ENCODE data around the gene TARS1.
"Not testable (repeated sequence)": the region's sequence is repeated elsewhere in the genome, so short reads cannot be mapped to it uniquely, and the experiment has no call there.

TARS1 gene

DNA sequence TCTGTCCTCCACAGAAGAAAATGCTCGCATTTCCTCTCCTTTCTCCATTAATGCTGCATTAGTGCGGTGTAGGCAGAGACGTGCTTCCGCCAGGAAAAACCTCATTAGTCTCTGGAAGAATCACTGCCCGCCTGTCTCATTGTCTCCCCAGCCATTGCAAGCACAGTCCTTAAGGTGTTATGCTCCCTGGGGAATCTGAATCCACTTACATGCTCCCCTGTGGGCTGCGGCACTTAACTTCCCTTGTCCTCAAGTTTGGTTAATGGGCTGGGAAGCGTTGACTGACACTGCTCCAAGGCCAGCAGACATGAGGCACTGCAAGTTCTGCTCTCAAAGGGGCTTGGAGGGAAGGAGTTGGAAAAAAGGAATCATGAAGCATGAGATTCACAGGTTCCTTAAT, 41.6 kb downstream of the TARS1 start:
- in situ Hi-C loops (cut with HindIII; ENCODE audit: low sequenced_read_pairs): no loop called here

DNA sequence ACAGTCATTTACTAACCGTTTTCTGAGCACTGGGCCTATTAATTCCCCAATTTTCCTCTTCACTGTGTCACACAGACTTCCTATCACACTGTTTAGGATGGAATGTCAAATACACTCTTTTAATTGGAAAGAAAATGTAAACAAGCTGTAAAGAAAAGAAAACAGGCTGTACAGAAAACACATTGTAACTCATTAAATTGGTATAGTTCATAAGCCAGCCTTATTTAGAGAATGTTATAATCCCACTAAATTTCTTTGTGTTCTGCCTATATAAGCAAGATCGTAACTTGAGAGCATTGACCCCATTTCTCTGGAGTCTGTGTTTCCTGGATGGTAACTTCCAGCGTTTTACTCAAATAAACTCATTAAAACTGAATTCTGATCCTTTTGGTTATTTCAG, 46.5 kb downstream of the TARS1 start:
- in situ Hi-C loops (cut with HindIII; ENCODE audit: low sequenced_read_pairs): no loop called here

DNA sequence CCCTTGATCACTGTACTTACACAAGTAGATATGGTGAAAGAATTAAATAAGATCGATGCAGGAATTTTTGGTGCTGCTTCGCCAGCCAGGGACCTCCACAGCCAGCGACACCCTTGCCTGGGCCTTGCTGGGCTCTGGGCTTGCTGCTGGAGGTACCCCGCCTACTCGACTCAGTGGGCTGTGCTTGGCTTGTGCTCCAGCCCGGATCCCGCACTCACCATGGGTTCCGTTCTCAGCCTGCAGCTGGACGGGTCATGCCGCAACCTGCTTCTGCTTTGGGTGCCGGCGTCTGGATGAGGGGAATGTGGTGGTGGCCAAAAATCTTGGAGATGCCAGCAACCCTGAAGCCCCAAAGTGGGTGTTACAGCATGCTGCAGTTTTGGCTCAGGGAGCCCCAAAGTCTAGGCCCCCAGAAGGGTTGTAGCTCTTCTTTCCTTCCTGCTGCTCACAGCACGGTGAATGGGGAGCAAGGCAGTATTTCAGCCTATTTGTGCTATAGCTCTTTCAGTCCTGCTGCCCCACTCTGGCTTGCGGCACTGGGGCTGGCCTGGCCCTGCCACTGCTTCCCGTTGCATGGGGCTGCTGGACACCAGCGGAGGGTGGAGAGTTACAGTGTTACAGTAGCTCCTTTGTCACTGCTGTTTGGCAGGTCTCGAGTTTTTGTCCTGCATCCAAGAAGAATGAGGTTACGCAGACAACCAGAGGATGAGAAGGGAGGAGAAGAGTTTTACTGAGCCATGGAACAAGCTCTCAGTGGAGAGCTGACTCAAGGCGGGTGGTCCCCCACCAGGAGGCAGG, 48.0 kb downstream of the TARS1 start:
- in situ Hi-C loops (cut with HindIII; ENCODE audit: low sequenced_read_pairs): no loop called here

DNA sequence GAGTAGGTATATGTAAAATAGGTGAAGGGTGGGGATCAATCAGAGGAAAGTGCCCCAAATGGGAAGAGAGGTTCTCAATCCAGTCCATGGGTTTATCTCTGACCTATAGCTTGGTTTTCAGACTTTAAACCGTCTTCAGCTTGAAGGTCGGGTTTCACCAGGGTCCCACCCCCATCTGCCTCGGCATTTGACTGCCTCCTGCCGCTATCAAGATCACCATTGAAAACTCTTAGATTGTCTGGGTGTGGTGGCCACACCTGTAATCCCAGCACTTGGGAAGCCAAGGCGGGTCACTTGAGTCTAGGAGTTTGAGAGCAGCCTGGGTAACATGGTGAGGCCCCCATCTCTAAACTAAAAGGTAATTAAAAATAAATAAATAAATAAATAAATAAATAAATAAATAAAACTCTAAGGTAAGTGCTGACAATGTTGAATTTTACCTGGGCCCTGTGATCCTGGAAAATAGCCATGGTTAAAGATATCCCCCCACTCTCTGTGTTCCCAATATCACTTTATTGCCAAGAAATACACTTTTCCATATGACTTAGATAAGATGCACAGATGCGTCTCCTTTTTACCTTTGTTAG, 48.8 kb downstream of the TARS1 start:
- in situ Hi-C loops (cut with HindIII; ENCODE audit: low sequenced_read_pairs): no loop called here

DNA sequence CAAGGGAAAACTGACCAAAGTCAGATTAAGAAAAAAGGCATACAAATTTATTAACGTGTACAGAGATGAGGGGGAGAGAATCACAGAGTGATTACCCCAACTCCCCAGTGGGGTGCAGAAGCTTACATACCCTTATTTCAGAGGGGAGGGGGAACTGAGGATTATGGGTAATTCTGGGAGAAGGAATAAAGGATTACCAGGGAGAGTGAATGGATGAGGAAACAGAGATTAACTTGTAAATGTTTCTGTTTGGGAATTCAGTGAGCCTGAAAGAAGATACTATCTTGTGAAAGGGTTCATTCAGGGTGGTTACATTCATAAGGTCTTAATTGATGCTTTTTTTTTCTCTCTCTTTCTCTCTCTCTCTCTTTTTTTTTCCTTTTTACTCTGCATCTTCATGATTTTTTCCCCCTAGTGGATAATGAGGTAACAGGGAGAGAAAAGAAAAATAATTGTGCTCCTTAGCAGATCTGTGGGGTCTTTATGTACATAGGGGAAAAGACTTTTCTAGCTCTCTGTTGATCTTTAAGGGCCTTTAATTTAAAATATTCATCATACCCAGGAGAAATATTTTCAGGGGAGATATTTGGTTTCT, 49.4 kb downstream of the TARS1 start:
- in situ Hi-C loops (cut with HindIII; ENCODE audit: low sequenced_read_pairs): no loop called here

DNA sequence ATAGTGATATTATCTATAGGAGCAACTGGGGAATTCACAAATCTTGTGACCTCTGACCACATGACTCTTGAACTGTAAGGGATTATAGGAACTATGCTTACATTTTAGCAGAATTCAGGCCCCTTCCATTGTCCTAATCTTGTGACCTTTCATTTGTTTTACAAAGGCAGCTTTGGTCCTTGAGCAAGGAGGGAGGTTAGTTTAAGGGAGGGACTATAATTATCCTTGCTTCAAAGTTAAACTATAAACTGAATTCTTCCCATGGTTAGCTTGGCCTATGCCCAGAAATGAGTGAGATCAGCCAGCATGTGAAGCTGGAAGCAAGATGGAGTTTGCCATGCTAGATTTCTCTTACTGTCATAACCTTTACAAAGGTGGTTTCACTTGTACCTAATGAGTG, 51.2 kb downstream of the TARS1 start:
- in situ Hi-C loops (cut with HindIII; ENCODE audit: low sequenced_read_pairs): no loop called here

DNA sequence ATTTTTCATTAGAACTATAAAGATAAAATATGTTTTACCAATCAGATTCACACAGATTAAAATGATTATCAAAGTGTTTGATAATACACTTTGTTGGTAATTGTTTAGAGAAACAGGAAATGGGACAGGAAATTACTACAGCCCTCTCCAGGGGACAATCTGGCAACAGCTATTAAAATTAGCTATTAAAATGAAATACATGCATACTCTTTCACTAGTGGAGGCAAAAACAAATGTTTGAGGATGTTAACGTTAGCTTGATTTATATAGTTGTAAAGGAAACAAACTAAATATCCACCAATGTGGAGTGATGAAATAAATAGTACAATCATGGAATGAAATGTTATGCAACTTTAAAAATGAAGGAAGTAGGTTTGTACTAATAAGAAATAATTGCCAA, 53.7 kb downstream of the TARS1 start:
- in situ Hi-C loops (cut with HindIII; ENCODE audit: low sequenced_read_pairs): no loop called here

DNA sequence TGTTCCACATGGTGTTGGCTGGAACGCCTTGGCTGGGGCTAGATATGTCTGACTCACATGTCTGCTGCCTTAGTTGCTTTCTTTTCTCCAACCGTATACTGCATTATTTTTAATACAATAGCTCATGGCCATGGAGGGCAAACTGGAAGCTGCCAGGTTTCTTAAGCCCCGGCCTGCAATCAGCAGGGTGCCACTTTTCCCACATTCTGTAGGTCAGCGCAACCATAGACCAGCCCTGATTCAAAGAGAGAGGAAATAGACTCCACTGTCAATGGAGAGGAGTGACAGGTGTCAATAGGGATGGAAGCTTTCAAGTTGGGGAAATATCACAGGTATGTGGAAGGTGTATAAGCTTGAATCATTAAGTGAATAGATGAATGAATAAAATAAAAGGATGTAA, 60.5 kb downstream of the TARS1 start:
- in situ Hi-C loops (cut with HindIII; ENCODE audit: low sequenced_read_pairs): no loop called here

DNA sequence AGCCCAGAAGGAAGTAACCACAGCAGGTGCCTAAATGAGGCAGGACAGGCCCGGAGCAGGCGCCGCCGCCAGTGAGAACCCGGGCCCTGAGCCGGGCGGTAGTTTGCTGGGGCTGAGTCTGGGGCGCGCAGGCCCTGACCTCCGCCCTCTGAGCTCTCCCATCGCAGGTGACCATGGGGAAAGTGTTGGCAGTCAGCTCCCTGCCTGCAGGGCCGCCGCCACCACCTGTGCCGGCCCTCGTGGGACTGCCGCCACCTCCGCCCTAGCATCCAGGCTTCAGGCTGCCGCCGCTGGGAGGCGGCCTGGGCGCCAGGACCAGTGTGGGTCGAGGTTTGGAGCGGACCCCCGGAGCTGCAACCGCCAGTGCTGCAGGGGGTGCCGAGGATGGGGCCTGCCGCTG, 61.1 kb downstream of the TARS1 start:
- in situ Hi-C loops (cut with HindIII; ENCODE audit: low sequenced_read_pairs): no loop called here

DNA sequence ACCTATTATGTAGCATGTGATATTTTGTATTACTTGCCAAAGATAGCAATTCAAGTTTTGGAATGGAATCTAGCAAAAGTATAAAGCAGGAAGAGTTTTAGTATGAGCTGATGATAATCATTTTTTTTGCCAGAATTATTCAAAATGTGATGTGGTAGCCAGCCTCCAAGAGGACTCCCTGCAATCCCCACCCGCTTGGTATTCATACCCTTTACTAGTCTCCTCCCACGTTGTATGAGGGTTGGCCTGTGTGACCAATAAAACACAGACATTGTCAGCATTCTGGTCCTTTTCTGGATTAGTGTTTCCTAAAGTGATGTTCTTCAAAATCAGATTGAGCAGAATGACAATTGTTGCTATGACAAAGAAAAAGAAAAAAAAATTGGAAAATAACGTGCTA, 63.8 kb downstream of the TARS1 start:
- in situ Hi-C loops (cut with HindIII; ENCODE audit: low sequenced_read_pairs): no loop called here

DNA sequence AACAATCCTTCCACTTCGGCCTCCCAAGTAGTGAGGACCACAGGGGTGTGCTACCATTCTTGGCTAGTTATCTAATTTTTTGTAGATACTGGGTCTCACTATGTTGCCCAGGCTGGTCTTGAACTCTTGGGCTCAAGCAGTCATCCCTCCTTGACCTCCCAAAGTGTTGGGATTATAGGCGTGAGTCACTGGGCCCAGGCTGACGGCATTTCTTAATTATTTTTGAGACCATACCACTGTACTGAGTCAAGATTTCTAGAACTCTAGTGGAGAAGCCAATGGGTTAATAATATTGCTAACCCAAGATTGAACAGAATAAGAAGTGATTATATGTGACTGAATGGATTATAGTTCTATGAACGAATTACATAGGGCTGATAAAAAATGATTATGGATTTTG, 66.7 kb downstream of the TARS1 start:
- in situ Hi-C loops (cut with HindIII; ENCODE audit: low sequenced_read_pairs): no loop called here

DNA sequence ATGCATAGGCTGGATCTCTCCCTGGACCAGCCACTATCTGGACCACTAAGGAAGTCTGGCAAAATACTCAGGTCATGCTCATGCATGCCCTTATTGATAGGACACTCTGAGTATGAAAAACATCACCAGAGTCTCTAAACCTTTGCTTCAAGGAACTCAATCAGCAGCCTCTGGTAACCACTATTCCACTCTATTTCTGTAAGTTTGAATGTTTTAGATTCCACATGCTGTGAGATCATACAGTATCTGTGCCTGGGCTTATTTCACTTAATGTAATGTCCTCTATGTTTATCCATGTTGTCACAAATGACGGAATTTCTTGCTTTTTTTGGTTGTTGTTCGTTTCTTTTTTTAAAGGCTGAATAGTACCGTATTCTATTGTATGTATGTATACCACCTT, 68.3 kb downstream of the TARS1 start:
- in situ Hi-C loops (cut with HindIII; ENCODE audit: low sequenced_read_pairs): no loop called here

DNA sequence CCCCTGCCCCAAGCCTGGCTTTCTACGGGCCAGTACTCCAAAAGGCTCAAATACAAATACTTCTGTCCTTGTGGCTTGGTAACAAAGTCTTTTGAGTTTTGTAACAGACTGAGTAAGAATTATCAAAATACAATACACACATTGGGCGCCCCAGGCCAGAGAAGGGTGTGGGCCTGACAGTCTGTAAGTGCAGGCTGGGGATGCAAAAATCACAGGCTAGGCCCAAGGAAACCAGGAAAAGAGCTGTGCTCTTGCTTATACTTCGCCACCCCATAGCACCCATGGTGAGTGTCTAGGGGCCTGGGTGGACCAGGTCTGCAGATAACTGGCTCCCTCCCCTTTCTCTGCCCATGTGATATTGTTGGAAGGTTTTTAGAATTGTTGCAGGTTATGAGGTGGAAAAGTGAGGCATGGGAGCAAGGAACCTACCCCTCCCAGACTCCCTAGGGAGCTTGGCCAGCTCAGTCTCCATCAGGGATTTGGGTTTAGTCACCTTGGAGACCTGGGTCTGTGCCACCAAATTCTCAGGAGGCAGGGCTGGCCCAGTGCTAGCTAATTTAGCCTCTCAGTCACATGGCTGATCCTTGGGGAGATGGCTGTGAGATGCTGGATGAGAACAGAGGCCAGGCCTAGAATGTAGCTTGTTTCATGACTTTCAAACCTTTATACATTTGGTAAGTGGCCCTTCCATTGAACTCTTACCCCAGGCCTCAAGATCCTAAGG, 72.9 kb downstream of the TARS1 start:
- in situ Hi-C loops (cut with HindIII; ENCODE audit: low sequenced_read_pairs): no loop called here

DNA sequence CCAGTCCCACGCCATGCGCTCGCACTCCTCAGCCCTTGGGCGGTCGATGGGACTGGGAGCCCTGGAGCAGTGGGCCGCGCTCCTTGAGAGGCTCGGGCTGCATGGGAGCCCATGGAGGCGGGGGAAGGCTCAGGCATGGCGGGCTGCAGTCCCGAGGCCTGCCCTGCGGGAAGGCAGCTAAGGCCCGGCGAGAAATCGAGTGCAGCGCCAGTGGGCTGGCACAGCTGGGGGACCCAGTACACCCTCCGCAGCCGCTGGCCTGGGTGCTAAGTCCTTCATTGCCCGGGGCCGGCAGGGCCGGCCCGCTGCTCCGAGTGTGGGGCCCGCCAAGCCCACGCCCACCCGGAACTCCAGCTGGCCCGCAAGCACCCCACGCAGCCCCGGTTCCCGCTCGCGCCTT, 74.6 kb downstream of the TARS1 start:
- in situ Hi-C loops (cut with HindIII; ENCODE audit: low sequenced_read_pairs): not testable (repeated sequence)

DNA sequence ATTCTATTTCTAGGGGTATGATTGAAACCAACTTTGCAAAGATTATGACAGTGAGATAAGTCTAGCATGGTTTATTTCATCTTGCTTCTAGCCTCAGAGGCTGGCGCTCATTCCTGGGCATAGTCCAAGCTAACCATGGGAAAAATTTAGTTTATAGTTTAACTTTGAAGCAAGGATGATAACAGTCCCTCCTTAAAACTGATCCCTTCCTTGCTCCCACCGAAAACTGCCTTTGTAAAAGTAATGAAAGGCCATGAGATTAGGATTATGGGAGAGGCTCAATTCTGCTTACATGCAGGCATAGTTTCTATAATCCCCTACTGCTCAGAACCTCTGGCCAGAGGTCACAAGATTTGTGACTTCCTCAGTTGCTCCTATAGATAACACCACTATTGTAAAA, 75.7 kb downstream of the TARS1 start:
- in situ Hi-C loops (cut with HindIII; ENCODE audit: low sequenced_read_pairs): no loop called here

Measured in DLD1 (cell line).